HepG2 (cell line): ENCODE data around the gene SLA2. TPM values are rescaled to one million over a fixed set of nuclear protein-coding genes. Genes with fewer than 3 reads are reported as not detected.

Experiments used
- BCL6 ChIP-seq: IDR thresholded peaks from 2 replicates; pipeline ENCODE4 v1.6.1; 2016; ENCODE audit warnings: missing genetic modification reagents, missing compliant biosample characterization
- BCLAF1 ChIP-seq: fragments of 450-650 bp; IDR thresholded peaks from 2 replicates; pipeline ENCODE4 v1.6.1; 2017; ENCODE audit warnings: mild to moderate bottlenecking
- BRF2 ChIP-seq: sonication (generic); formaldehyde crosslinking; IDR thresholded peaks from 2 replicates; pipeline ENCODE4 v1.8.1; 2022; ENCODE audit warnings: mild to moderate bottlenecking, missing genetic modification reagents
- EED ChIP-seq: sonication (generic); formaldehyde crosslinking; IDR thresholded peaks from 2 replicates; pipeline ENCODE4 v1.5.0; 2020; ENCODE audit warnings: mild to moderate bottlenecking, missing genetic modification reagents
- GPBP1L1 ChIP-seq: sonication (generic); formaldehyde crosslinking; IDR thresholded peaks from 2 replicates; pipeline ENCODE4 v1.5.0; 2020; ENCODE audit warnings: mild to moderate bottlenecking, missing genetic modification reagents
- MIER3 ChIP-seq: IDR thresholded peaks from 2 replicates; pipeline ENCODE4 v1.6.1; 2016; ENCODE audit warnings: missing compliant biosample characterization, borderline replicate concordance
- PHF21A ChIP-seq: sonication (generic); formaldehyde crosslinking; IDR thresholded peaks from 2 replicates; pipeline ENCODE4 v1.5.0; 2020; ENCODE audit warnings: mild to moderate bottlenecking, missing genetic modification reagents
- RERE ChIP-seq: IDR thresholded peaks from 2 replicates; pipeline ENCODE4 v1.6.1; 2016; ENCODE audit warnings: low read depth, missing genetic modification reagents, missing compliant biosample characterization
- RXRB ChIP-seq: IDR thresholded peaks from 2 replicates; pipeline ENCODE4 v1.6.1; 2016; ENCODE audit warnings: borderline replicate concordance, missing genetic modification reagents, missing compliant biosample characterization
- STAT5B ChIP-seq: sonication (generic); formaldehyde crosslinking; IDR thresholded peaks from 2 replicates; pipeline ENCODE4 v1.4.0; 2020; ENCODE audit warnings: missing genetic modification reagents
- THAP11 ChIP-seq: IDR thresholded peaks from 2 replicates; pipeline ENCODE4 v1.6.1; 2016; ENCODE audit warnings: missing biosample characterization, missing genetic modification reagents
- THAP8 ChIP-seq: sonication (generic); formaldehyde crosslinking; IDR thresholded peaks from 2 replicates; pipeline ENCODE4 v1.5.1; 2020; ENCODE audit warnings: missing genetic modification reagents, mild to moderate bottlenecking, borderline replicate concordance
- ZMAT5 ChIP-seq: sonication (generic); formaldehyde crosslinking; IDR thresholded peaks from 2 replicates; pipeline ENCODE4 v1.5.0; 2020; ENCODE audit warnings: mild to moderate bottlenecking, low read depth, missing genetic modification reagents, borderline replicate concordance
- ZNF260 ChIP-seq: sonication (generic); formaldehyde crosslinking; IDR thresholded peaks from 2 replicates; pipeline ENCODE4 v1.4.0; 2020; ENCODE audit warnings: missing genetic modification reagents, low read depth, mild to moderate bottlenecking, borderline replicate concordance
- ZNF446 ChIP-seq: sonication (generic); formaldehyde crosslinking; IDR thresholded peaks from 2 replicates; pipeline ENCODE4 v1.5.0; 2020; ENCODE audit warnings: mild to moderate bottlenecking, missing genetic modification reagents
- ZNF530 ChIP-seq: sonication (generic); formaldehyde crosslinking; IDR thresholded peaks from 2 replicates; pipeline ENCODE4 v1.5.0; 2020; ENCODE audit warnings: low read depth, mild to moderate bottlenecking, missing genetic modification reagents
- ZNF777 ChIP-seq: sonication (generic); formaldehyde crosslinking; IDR thresholded peaks from 2 replicates; pipeline ENCODE4 v1.4.0; 2020; ENCODE audit warnings: missing genetic modification reagents
- polyA plus RNA-seq, 8 experiments: library from polyadenylated mRNA; depleted of rRNA in 3 of 8; stranded (reverse) in 7 of 8; unstranded in 1 of 8; fragments of >200 nt; fragmentation: Illumina TruSeq in 4 of 8; extraction: Trizol in 4 of 8; gene quantifications; 2 replicates each; pipeline versions ENCODE4 v1.2.1 to v1.2.3, GENCODE V29; 2011 to 2016; ENCODE audit warnings: low read depth in 4 of 8, missing spikeins in 1 of 8, mixed read lengths in 1 of 8; ENCODE audit not compliant: insufficient read depth in 1 of 8
- total RNA-seq, 5 experiments: library from RNA; depleted of rRNA; stranded (reverse); fragments of >200 nt; fragmentation: Illumina TruSeq; extraction: Trizol; gene quantifications; 2 replicates each; pipeline ENCODE4 v1.2.3, GENCODE V29; 2016; ENCODE audit warnings: low read depth in 1 of 5

Gene SLA2
- total and polyA plus RNA-seq, 2 of the 13 experiments (the other 11 are each of a cell fraction or from before 2014, with no cell fraction given): 1.6 to 3.6 TPM

GRCh38 chr20:36574366-36575135, 71.4 kb downstream of the SLA2 start (continued):
- no peak; the same call in none of the 2 replicates for TF ChIP-seq ZNF777
- TF ChIP-seq ZNF446 (CRISPR knock-in tag): peak; percentile 18; the same call in 1 of the 2 replicates
- no peak for TF ChIP-seq STAT5B
- TF ChIP-seq EED (CRISPR knock-in tag): peak; percentile 87; the same call in 1 of the 2 replicates
- TF ChIP-seq BRF2 (CRISPR knock-in tag): no peak
- no peak for TF ChIP-seq RERE
- TF ChIP-seq THAP8 (CRISPR knock-in tag): peak; percentile 65; the same call in 1 of the 2 replicates
- TF ChIP-seq ZMAT5: no peak
- peak; percentile 50; the same call in 1 of the 2 replicates for TF ChIP-seq BCL6
- TF ChIP-seq BCLAF1: no peak
- peak; percentile 39; the same call in 1 of the 2 replicates for TF ChIP-seq RXRB (CRISPR knock-in tag)
- peak; percentile 12 for TF ChIP-seq THAP11
- TF ChIP-seq ZNF260: peak; percentile 62; the same call in 1 of the 2 replicates
- TF ChIP-seq MIER3 (CRISPR knock-in tag): peak; percentile 63; the same call in 1 of the 2 replicates
- no peak for TF ChIP-seq ZNF530 (CRISPR knock-in tag)
- no peak for TF ChIP-seq PHF21A
- TF ChIP-seq GPBP1L1 (CRISPR knock-in tag): no peak
